HepG2 (cell line): ENCODE measurements around the gene RNF114. TPM values are rescaled to one million over a fixed set of nuclear protein-coding genes. Genes with fewer than 3 reads are reported as not detected.
A peak's percentile ranks its signal among the peaks of the same experiment; 100 is the strongest.

ENCODE experiments used
- ATAC-seq: fragments of 200-7000 bp; cut with Tn5 transposase; 3 replicates; pipeline ENCODE4 v1.9.1; 2020; ENCODE audit warnings: mild to moderate bottlenecking, moderate library complexity
- BruUV-seq: library from RNA; stranded (reverse); fragments of 400-500 nt; replicated peaks from 2 replicates; lab custom pipeline; 2021; lab: Mats Ljungman, UMichigan
- CTCF ChIA-PET: fragments of 300-600 bp; formaldehyde crosslinking; extraction: SDS; loops from one replicate; lab custom pipeline; 2021; ENCODE audit warnings: low total read pairs, inconsistent platforms, low intra/inter-chr PET ratio; lab: Yijun Ruan, JAX
- POLR2A ChIA-PET: fragments of 350-600 bp; sonication (Branson Sonifier 250); formaldehyde crosslinking; loops from one replicate; lab custom pipeline; 2020; ENCODE audit warnings: antibody characterized with exemption, inconsistent platforms; lab: Yijun Ruan, JAX
- DNase-seq: peaks from one replicate; pipeline ENCODE4 v3.0.0-alpha.2; 2015; ENCODE audit warnings: low spot score
- FAIRE-seq: peaks from 3 replicates; lab custom pipeline; 2011; peaks lifted over from hg19 to GRCh38; lab: Jason Lieb, UNC
- H2AFZ ChIP-seq: one replicate; pipeline ENCODE4 v1.6.1; 2011; ENCODE audit warnings: low read length, inconsistent platforms
- H3K27ac ChIP-seq: fragments of 300-600 bp; 3 replicates; pipeline ENCODE4 v1.8.0; 2011; ENCODE audit warnings: mixed run types, mild to moderate bottlenecking, mixed read lengths, low read length, inconsistent platforms; ENCODE audit not compliant: insufficient read depth; ENCODE audit errors: extremely low read length
- H3K27me3 ChIP-seq, 2 experiments: fragments of 200-600 bp in 1 of 2; 2 replicates in 1 of 2; 3 replicates in 1 of 2; pipeline versions ENCODE4 v1.6.0 to v1.8.0; 2011; ENCODE audit warnings: low read length in 2 of 2, mild to moderate bottlenecking in 2 of 2, moderate library complexity in 2 of 2, inconsistent platforms in 1 of 2; ENCODE audit not compliant: insufficient read depth in 2 of 2, control insufficient read depth in 1 of 2
- H3K36me3 ChIP-seq, 2 experiments: fragments of 200-600 bp in 1 of 2; replicated peaks in 1 of 2; 2 replicates in 1 of 2; 3 replicates in 1 of 2; pipeline versions ENCODE4 v1.5.1 to v1.8.0; 2011; ENCODE audit warnings: low read length in 2 of 2, inconsistent platforms in 1 of 2; ENCODE audit not compliant: insufficient read depth in 2 of 2, control insufficient read depth in 1 of 2
- H3K4me1 ChIP-seq: 2 replicates; pipeline ENCODE4 v1.5.1; 2012; ENCODE audit warnings: low read length, inconsistent platforms; ENCODE audit not compliant: insufficient read depth
- H3K4me2 ChIP-seq: 2 replicates; pipeline ENCODE4 v1.6.0; 2011; ENCODE audit warnings: low read depth, low read length, inconsistent platforms
- H3K4me3 ChIP-seq, 3 experiments: fragments of 200-600 bp in 1 of 3; sonication (generic), shearing (Covaris generic) in 1 of 3; replicated peaks in 1 of 3; 2 replicates each; pipeline ENCODE4 v1.5.1; 2011 to 2016; ENCODE audit warnings: low read length in 3 of 3, inconsistent platforms in 2 of 3, low read depth in 2 of 3, mild to moderate bottlenecking in 2 of 3, control low read depth in 1 of 3, mixed read lengths in 1 of 3; ENCODE audit not compliant: insufficient read depth in 1 of 3
- H3K79me2 ChIP-seq: one replicate; pipeline ENCODE4 v1.6.1; 2011; ENCODE audit warnings: low read length, inconsistent platforms; ENCODE audit not compliant: insufficient read depth
- H3K9ac ChIP-seq: 2 replicates; pipeline ENCODE4 v1.6.0; 2011; ENCODE audit warnings: mild to moderate bottlenecking, low read depth, low read length, inconsistent platforms; ENCODE audit not compliant: insufficient read depth
- H3K9me3 ChIP-seq: 2 replicates; pipeline ENCODE4 v1.5.1; 2012; ENCODE audit warnings: mild to moderate bottlenecking, low read length
- H4K20me1 ChIP-seq: 2 replicates; pipeline ENCODE4 v1.6.0; 2011; ENCODE audit warnings: inconsistent platforms, mild to moderate bottlenecking, low read length, moderate library complexity; ENCODE audit not compliant: insufficient read depth
- CBX1 ChIP-seq: IDR thresholded peaks from one replicate; pipeline ENCODE4 v1.6.1; 2016; ENCODE audit warnings: antibody characterized with exemption, low read depth
- MBD4 ChIP-seq: IDR thresholded peaks from 2 replicates; pipeline ENCODE4 v1.6.1; 2012; ENCODE audit warnings: low read length, inconsistent platforms, borderline replicate concordance
- REL ChIP-seq: sonication (generic); formaldehyde crosslinking; conservative IDR thresholded peaks from 2 replicates; pipeline ENCODE4 v1.8.0; 2022; ENCODE audit warnings: mild to moderate bottlenecking, missing genetic modification reagents, moderate library complexity
- RELA ChIP-seq: sonication (generic); formaldehyde crosslinking; IDR thresholded peaks from 2 replicates; pipeline ENCODE4 v1.4.0; 2020; ENCODE audit warnings: missing genetic modification reagents
- SETDB1 ChIP-seq: sonication (generic); formaldehyde crosslinking; IDR thresholded peaks from 2 replicates; pipeline ENCODE4 v1.5.1; 2020; ENCODE audit warnings: missing genetic modification reagents, mild to moderate bottlenecking, borderline replicate concordance
- SIX4 ChIP-seq: sonication (generic); formaldehyde crosslinking; IDR thresholded peaks from 2 replicates; pipeline ENCODE4 v1.4.0; 2020; ENCODE audit warnings: missing genetic modification reagents
- SP4 ChIP-seq: sonication (generic); formaldehyde crosslinking; IDR thresholded peaks from 2 replicates; pipeline ENCODE4 v1.8.1; 2023; ENCODE audit warnings: mild to moderate bottlenecking, missing genetic modification reagents
- TSC22D2 ChIP-seq: sonication (generic); formaldehyde crosslinking; IDR thresholded peaks from 2 replicates; pipeline ENCODE4 v1.5.1; 2020; ENCODE audit warnings: missing genetic modification reagents, mild to moderate bottlenecking, borderline replicate concordance
- ZNF33B ChIP-seq: sonication (generic); formaldehyde crosslinking; IDR thresholded peaks from 2 replicates; pipeline ENCODE4 v1.5.1; 2020; ENCODE audit warnings: mild to moderate bottlenecking, missing genetic modification reagents
- ZNF605 ChIP-seq: sonication (generic); formaldehyde crosslinking; IDR thresholded peaks from 2 replicates; pipeline ENCODE4 v1.8.0; 2022; ENCODE audit warnings: mild to moderate bottlenecking, missing genetic modification reagents
- ZSCAN25 ChIP-seq: sonication (generic); formaldehyde crosslinking; IDR thresholded peaks from 2 replicates; pipeline ENCODE4 v1.8.0; 2022; ENCODE audit warnings: mild to moderate bottlenecking, missing genetic modification reagents
- WGBS: methylation state at CpG from one replicate; pipeline ENCODE4 v1.1.6; 2017; ENCODE audit warnings: low lambda C conversion rate; 5-methylcytosine and 5-hydroxymethylcytosine counted together
- in situ Hi-C: cut with HindIII; loops from 2 replicates; pipeline ENCODE4 v1.10.0; 2017; ENCODE audit warnings: low pct_unique_long_range_greater_than_20kb; ENCODE audit not compliant: extremely low pct_ligation_motif_present
- intact Hi-C: fragments of 100-400 bp; cut with micrococcal nuclease; formaldehyde crosslinking; loops from one replicate; pipeline ENCODE4 v1.10.0; 2022; ENCODE audit not compliant: unreplicated experiment
- polyA plus RNA-seq, 8 experiments: library from polyadenylated mRNA; depleted of rRNA in 3 of 8; stranded (reverse) in 7 of 8; unstranded in 1 of 8; fragments of >200 nt; fragmentation: Illumina TruSeq in 4 of 8; extraction: Trizol in 4 of 8; gene quantifications; 2 replicates each; pipeline versions ENCODE4 v1.2.1 to v1.2.3, GENCODE V29; 2011 to 2016; ENCODE audit warnings: low read depth in 4 of 8, missing spikeins in 1 of 8, mixed read lengths in 1 of 8; ENCODE audit not compliant: insufficient read depth in 1 of 8
- total RNA-seq, 5 experiments: library from RNA; depleted of rRNA; stranded (reverse); fragments of >200 nt; fragmentation: Illumina TruSeq; extraction: Trizol; gene quantifications; 2 replicates each; pipeline ENCODE4 v1.2.3, GENCODE V29; 2016; ENCODE audit warnings: low read depth in 1 of 5
- TF ChIP-seq, protein P1 (sequence below): sonication (generic); formaldehyde crosslinking; IDR thresholded peaks from 2 replicates; pipeline ENCODE4 v1.5.0; 2020; ENCODE audit warnings: mild to moderate bottlenecking, missing genetic modification reagents
- TF ChIP-seq, protein P2 (sequence below): sonication (generic); formaldehyde crosslinking; IDR thresholded peaks from 2 replicates; pipeline ENCODE4 v1.5.0; 2020; ENCODE audit warnings: missing genetic modification reagents

The RNF114 gene
- total and polyA plus RNA-seq, 2 of the 13 experiments (the other 11 are each of a cell fraction or from before 2014, with no cell fraction given): 119 to 126 TPM

DNA sequence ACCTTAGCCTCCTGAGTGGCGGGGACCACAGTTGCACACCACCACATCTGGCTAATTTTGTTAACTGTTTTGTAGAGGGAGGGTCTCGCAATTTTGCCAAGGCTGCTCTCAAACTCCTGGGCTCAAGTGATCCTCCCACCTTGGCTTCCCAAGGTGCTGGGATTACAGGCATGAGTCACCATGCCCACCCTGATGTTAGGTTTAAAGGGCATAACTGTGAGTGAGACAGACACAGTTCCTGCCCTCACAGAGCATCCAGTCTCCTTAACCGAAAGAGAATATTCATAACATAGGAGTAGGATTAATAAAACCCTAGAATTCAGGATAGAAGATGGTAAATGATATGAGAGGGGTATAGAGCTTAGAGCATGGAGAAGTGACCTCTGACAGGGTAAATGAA is 17.8 kb upstream of the RNF114 start (continued):
- TF ChIP-seq, protein P1, sequence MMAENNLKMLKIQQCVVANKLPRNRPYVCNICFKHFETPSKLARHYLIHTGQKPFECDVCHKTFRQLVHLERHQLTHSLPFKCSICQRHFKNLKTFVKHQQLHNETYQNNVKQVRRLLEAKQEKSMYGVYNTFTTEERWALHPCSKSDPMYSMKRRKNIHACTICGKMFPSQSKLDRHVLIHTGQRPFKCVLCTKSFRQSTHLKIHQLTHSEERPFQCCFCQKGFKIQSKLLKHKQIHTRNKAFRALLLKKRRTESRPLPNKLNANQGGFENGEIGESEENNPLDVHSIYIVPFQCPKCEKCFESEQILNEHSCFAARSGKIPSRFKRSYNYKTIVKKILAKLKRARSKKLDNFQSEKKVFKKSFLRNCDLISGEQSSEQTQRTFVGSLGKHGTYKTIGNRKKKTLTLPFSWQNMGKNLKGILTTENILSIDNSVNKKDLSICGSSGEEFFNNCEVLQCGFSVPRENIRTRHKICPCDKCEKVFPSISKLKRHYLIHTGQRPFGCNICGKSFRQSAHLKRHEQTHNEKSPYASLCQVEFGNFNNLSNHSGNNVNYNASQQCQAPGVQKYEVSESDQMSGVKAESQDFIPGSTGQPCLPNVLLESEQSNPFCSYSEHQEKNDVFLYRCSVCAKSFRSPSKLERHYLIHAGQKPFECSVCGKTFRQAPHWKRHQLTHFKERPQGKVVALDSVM: peak; percentile 3; the same call in 1 of the 2 replicates
- TF ChIP-seq, protein P2, sequence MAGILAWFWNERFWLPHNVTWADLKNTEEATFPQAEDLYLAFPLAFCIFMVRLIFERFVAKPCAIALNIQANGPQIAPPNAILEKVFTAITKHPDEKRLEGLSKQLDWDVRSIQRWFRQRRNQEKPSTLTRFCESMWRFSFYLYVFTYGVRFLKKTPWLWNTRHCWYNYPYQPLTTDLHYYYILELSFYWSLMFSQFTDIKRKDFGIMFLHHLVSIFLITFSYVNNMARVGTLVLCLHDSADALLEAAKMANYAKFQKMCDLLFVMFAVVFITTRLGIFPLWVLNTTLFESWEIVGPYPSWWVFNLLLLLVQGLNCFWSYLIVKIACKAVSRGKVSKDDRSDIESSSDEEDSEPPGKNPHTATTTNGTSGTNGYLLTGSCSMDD: no peak
- TF ChIP-seq ZSCAN25: 0 out of 2 replicates have a peak, but pooled peaks have one; percentile 28
- no peak for TF ChIP-seq SIX4 (CRISPR knock-in tag)

DNA sequence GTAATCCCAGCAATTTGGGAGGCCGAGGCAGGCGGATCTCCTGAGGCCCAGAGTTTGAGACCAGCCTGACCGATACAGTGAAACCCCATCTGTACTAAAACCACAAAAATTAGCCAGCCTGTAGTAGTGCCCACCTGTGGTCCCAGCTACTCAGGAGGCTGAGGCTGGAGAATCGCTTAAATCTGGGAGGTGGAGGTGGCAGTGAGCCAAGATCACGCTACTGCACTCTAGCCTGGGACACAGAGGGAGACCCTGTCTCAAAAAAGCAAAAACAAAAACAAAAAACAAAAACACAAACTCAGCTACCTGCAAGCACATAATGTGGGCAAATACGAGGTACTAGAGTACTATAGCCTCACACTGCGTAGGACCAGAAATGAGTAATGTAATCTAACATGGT is 17.2 kb upstream of the RNF114 start:
- CTCF ChIA-PET: no interaction called here
- no TSS peak for BruUV-seq
- TF ChIP-seq TSC22D2 (0 out of 2 replicates have a peak, but pooled peaks have one; percentile 68), REL (CRISPR knock-in tag) (no peak), RELA (CRISPR knock-in tag) (no peak), ZNF33B (CRISPR knock-in tag) (no peak), ZNF605 (CRISPR knock-in tag) (0 out of 2 replicates have a peak, but pooled peaks have one; percentile 55), SP4 (CRISPR knock-in tag) (0 out of 2 replicates have a peak, but pooled peaks have one; percentile 34), MBD4 (no peak), CBX1 (no peak), SETDB1 (no peak)
- no peak for DNase-seq
- H3K9me3 ChIP-seq: no peaks in the 10 kb centered on the region
- intact Hi-C loops: no loop called here
- in situ Hi-C loops: no loop called here
- FAIRE-seq: no peak
- H3K36me3 ChIP-seq: no peaks in the 10 kb centered on the region
- WGBS: 80% methylated on average over 7 of the region's 7 CpGs
- H3K9ac ChIP-seq: no peak overlapping the region
- H3K27me3 ChIP-seq: no peaks in the 10 kb centered on the region; a peak in 1 of 5 replicates
- peaks cover 13% of the 10 kb centered on the region for H3K79me2 ChIP-seq
- H3K4me2 ChIP-seq: no peak overlapping the region
- no peak overlapping the region for H3K4me3 ChIP-seq
- H2AFZ ChIP-seq: no peak overlapping the region
- ATAC-seq: no peak
- H3K4me1 ChIP-seq: peaks cover 57% of the 10 kb centered on the region
- POLR2A ChIA-PET: interaction anchor here (1.0 kb wide), 1 partner anchor 9 kb away, joined by 3 read pairs; no protein-coding TSS in a partner anchor
- H3K27ac ChIP-seq: peak overlapping the region; percentile 2
- no peaks in the 10 kb centered on the region for H4K20me1 ChIP-seq
